Kidney (tissue), 14 donors: ENCODE measurements around the gene TIFAB. TPM values are rescaled to one million over a fixed set of nuclear protein-coding genes. Genes with fewer than 3 reads are reported as not detected.

Experiments
- DNase-seq, 5 donors: peaks; one replicate each; pipeline ENCODE4 v3.0.0-alpha.2; 2013 to 2020
- FAIRE-seq: peaks from 2 replicates; lab custom pipeline; 2012; peaks lifted over from hg19 to GRCh38; lab: Jason Lieb, UNC
- H3K27ac ChIP-seq, 2 donors: one replicate each; pipeline ENCODE4 v1.7.0; 2013; ENCODE audit warnings: low read depth in 2 of 2, low read length in 2 of 2, inconsistent platforms in 1 of 2
- H3K27me3 ChIP-seq: one replicate; pipeline ENCODE4 v1.7.1; 2013; ENCODE audit warnings: low read length, inconsistent platforms; ENCODE audit not compliant: control insufficient read depth, insufficient read depth
- H3K36me3 ChIP-seq, 3 donors: one replicate each; pipeline versions ENCODE4 v1.7.0 to v1.7.1; 2013; ENCODE audit warnings: low read length in 3 of 3, control low read depth in 1 of 3, inconsistent platforms in 1 of 3; ENCODE audit not compliant: insufficient read depth in 3 of 3, control insufficient read depth in 2 of 3
- H3K4me1 ChIP-seq, 3 donors: one replicate each; pipeline versions ENCODE4 v1.7.0 to v1.7.1; 2013; ENCODE audit warnings: low read length in 3 of 3, inconsistent platforms in 1 of 3, low read depth in 1 of 3; ENCODE audit not compliant: control insufficient read depth in 2 of 3, insufficient read depth in 2 of 3
- H3K4me3 ChIP-seq, 3 donors: one replicate each; pipeline versions ENCODE4 v1.7.0 to v1.8.1; 2013; ENCODE audit warnings: low read length in 3 of 3, control low read depth in 1 of 3, inconsistent platforms in 1 of 3
- H3K9ac ChIP-seq, 3 donors: one replicate each; pipeline versions ENCODE4 v1.7.0 to v1.7.1; 2013; ENCODE audit warnings: low read length in 3 of 3, control low read depth in 1 of 3, inconsistent platforms in 1 of 3
- H3K9me3 ChIP-seq, 3 donors: one replicate each; pipeline versions ENCODE4 v1.7.0 to v1.7.1; 2013; ENCODE audit warnings: low read length in 3 of 3, control low read depth in 1 of 3, inconsistent platforms in 1 of 3; ENCODE audit not compliant: control insufficient read depth in 2 of 3, insufficient read depth in 1 of 3
- CTCF ChIP-seq: IDR thresholded peaks from 3 replicates; pipeline ENCODE4 v1.5.1; 2012; ENCODE audit warnings: mild to moderate bottlenecking, moderate library complexity, borderline replicate concordance; ENCODE audit not compliant: insufficient read depth; ENCODE audit errors: extremely low read depth
- intact Hi-C: fragments of 100-400 bp; cut with DNase I; formaldehyde crosslinking; loops from one replicate; pipeline ENCODE4 v1.11.1; 2022
- polyA plus RNA-seq: library from polyadenylated mRNA; stranded (reverse); fragments of 350-450 nt; fragmentation: Illumina TruSeq; extraction: RNeasy Lipid Tissue Mini Kit (QIAGEN cat#74804); gene quantifications from one replicate; pipeline ENCODE4 v1.2.3, GENCODE V29; 2014; ENCODE audit warnings: low read depth, low replicate concordance; ENCODE audit not compliant: insufficient read depth
- total RNA-seq: library from RNA; stranded (reverse); fragmentation: NEBNext Ultra II Directional; extraction: Animal tissue kit (Norgen Biotek cat#: 25700); gene quantifications from one replicate; pipeline ENCODE4 v1.2.1, GENCODE V29; 2021
- donor health status: control.
- donor health status: control.
- donor health status: control.
- donor health status: control.
- donor health status: control.
- donor health status: DM: yes; HTN: yes; CAD: no.
- donor health status: Normal renal cell carcinoma (clear cell type).

Gene TIFAB
- total and polyA plus RNA-seq, 2 donors from 2014 or later, result 0.13 TPM; not detected in 1

- Histone ChIP-seq H3K27me3 (peaks cover 7% of the 10 kb centered on the region), H3K4me1 (no peaks in the 10 kb centered on the region), H3K9ac (no peak overlapping the region), H3K27ac (no peak overlapping the region), H3K4me3 (no peak overlapping the region), H3K36me3 (no peaks in the 10 kb centered on the region), H3K9me3 (no peaks in the 10 kb centered on the region)
- no peak for FAIRE-seq
- intact Hi-C loops, result no loop called here
- no peak for TF ChIP-seq CTCF
- DNase-seq, result peak in 1 of 5 donors; percentile 23
Observed at GRCh38 chr5:135471726-135472125, 19.6 kb upstream of the TIFAB start.

GRCh38 chr5:135469911-135470310 is 17.8 kb upstream of the TIFAB start:
- intact Hi-C loops, result loop anchor here (10.0 kb wide), 1 partner anchor 85 kb away; no protein-coding TSS in a partner anchor
- no peak overlapping the region for H3K27ac ChIP-seq
- H3K4me1 ChIP-seq, result peaks cover 0 to 5% (median 0%) of the 10 kb centered on the region in 3 donors
- no peak overlapping the region for H3K4me3 ChIP-seq
- TF ChIP-seq CTCF, result no peak
- no peaks in the 10 kb centered on the region for H3K9me3 ChIP-seq
- peaks cover 17% of the 10 kb centered on the region for H3K27me3 ChIP-seq
- FAIRE-seq, result no peak
- DNase-seq, result no peak
- no peak overlapping the region for H3K9ac ChIP-seq
- H3K36me3 ChIP-seq, result no peaks in the 10 kb centered on the region

GRCh38 chr5:135468541-135468940 is 16.4 kb upstream of the TIFAB start:
- peak in 1 of 5 donors; percentile 38 for DNase-seq
- H3K9me3 ChIP-seq, result no peaks in the 10 kb centered on the region
- no peak for TF ChIP-seq CTCF

More at GRCh38 chr5:135468541-135468940, 16.4 kb upstream of the TIFAB start:
- intact Hi-C loops, result loop anchor here (10.0 kb wide), 1 partner anchor 86 kb away; no protein-coding TSS in a partner anchor
- Histone ChIP-seq H3K36me3 (no peaks in the 10 kb centered on the region), H3K4me3 (no peak overlapping the region), H3K27ac (no peak overlapping the region), H3K4me1 (peaks cover 0 to 5% (median 0%) of the 10 kb centered on the region in 3 donors), H3K9ac (no peak overlapping the region), H3K27me3 (peaks cover 20% of the 10 kb centered on the region)
- no peak for FAIRE-seq
